ENCODE data around the gene NANOS2. TPM values are rescaled to one million over a fixed set of nuclear protein-coding genes. Genes with fewer than 3 reads are reported as not detected.
A peak's percentile ranks its signal among the peaks of the same experiment; 100 is the strongest.

NANOS2 gene
- total and polyA plus RNA-seq, 10 donors = not detected

GRCh38 chr19:45906221-45906620 lies 8.4 kb downstream of the NANOS2 start:
- intact Hi-C loops (cut with DNase I; ENCODE audit: low total_unique reads) = no loop called here
- H3K4me3 ChIP-seq = no peak overlapping the region
- no peaks in the 10 kb centered on the region for H3K36me3 ChIP-seq
- WGBS, 5 donors = 82 to 92% (median 90%) methylated on average over 3 of the region's 3 CpGs
- H3K27ac ChIP-seq = no peak overlapping the region
- H3K9me3 ChIP-seq = no peaks in the 10 kb centered on the region
- peaks cover 0 to 7% (median 0%) of the 10 kb centered on the region in 7 donors for H3K27me3 ChIP-seq (replicated peaks in 1 of 7)
- no peak for TF ChIP-seq POLR2AphosphoS5 (IDR thresholded peaks at IDR 0.05)
- peaks cover 6 to 20% (median 14%) of the 10 kb centered on the region in 6 donors for H3K4me1 ChIP-seq
- DNase-seq = no peak

GRCh38 chr19:45905011-45905410 lies 9.6 kb downstream of the NANOS2 start:
- no peak for TF ChIP-seq CTCF (IDR thresholded peaks at IDR 0.05 in 8 of 11, conservative IDR thresholded peaks at IDR 0.05 in 3 of 11)
- no peak for TF ChIP-seq POLR2A (IDR thresholded peaks at IDR 0.05)
- no peak for TF ChIP-seq POLR2AphosphoS5 (IDR thresholded peaks at IDR 0.05)
- Histone ChIP-seq H3K4me1 (peaks cover 15 to 32% (median 24%) of the 10 kb centered on the region in 6 donors), H3K27me3 (replicated peaks in 1 of 7) (no peaks in the 10 kb centered on the region), H3K9me3 (no peaks in the 10 kb centered on the region), H3K36me3 (peaks cover 0 to 9% (median 0%) of the 10 kb centered on the region in 6 donors), H3K4me3 (no peak overlapping the region), H3K27ac (no peak overlapping the region)
- DNase-seq = no peak
- intact Hi-C loops (cut with DNase I; ENCODE audit: low total_unique reads) = no loop called here
- WGBS, 5 donors = 83 to 92% (median 85%) methylated on average over 10 of the region's 10 CpGs

- peak overlapping the region; percentile 61 to 92 (median 84) for H3K27ac ChIP-seq
- intact Hi-C loops (cut with DNase I; ENCODE audit: low total_unique reads) = no loop called here
- H3K36me3 ChIP-seq = peaks cover 0 to 30% (median 15%) of the 10 kb centered on the region in 6 donors
- no peaks in the 10 kb centered on the region for H3K9me3 ChIP-seq
- peak; percentile 100 for DNase-seq
- H3K27me3 ChIP-seq (replicated peaks in 1 of 7) = no peaks in the 10 kb centered on the region
- peak overlapping the region; percentile 65 to 91 (median 72) for H3K4me3 ChIP-seq
- TF ChIP-seq POLR2AphosphoS5 (IDR thresholded peaks at IDR 0.05) (peak; percentile 93 to 97 (median 97)), CTCF (IDR thresholded peaks at IDR 0.05 in 8 of 11, conservative IDR thresholded peaks at IDR 0.05 in 3 of 11) (peak in 6 of 11 experiments; percentile 15 to 58 (median 27)), POLR2A (IDR thresholded peaks at IDR 0.05) (peak in 2 of 3 donors; percentile 40 to 65)
- H3K4me1 ChIP-seq = peaks cover 15 to 47% (median 26%) of the 10 kb centered on the region in 6 donors
- WGBS, 5 donors = 2 to 4% (median 2%) methylated on average over 60 to 73 of the region's 73 CpGs
Observed at GRCh38 chr19:45902651-45903625, 11.6 kb downstream of the NANOS2 start.

- Histone ChIP-seq H3K27ac (peak within 1 kb of the TSS; percentile 61 to 92 (median 84)), H3K27me3 (replicated peaks in 1 of 7) (no peaks in the 10 kb centered on the region), H3K4me1 (peaks cover 18 to 56% (median 33%) of the 10 kb centered on the region in 6 donors), H3K9me3 (no peaks in the 10 kb centered on the region), H3K36me3 (peaks cover 0 to 38% (median 16%) of the 10 kb centered on the region in 6 donors), H3K4me3 (peak within 1 kb of the TSS; percentile 65 to 91 (median 72))
- intact Hi-C loops (cut with DNase I; ENCODE audit: low total_unique reads) = no loop called here
- DNase-seq = no peak
- TF ChIP-seq POLR2AphosphoS5 (IDR thresholded peaks at IDR 0.05) (no peak), POLR2A (IDR thresholded peaks at IDR 0.05) (no peak), CTCF (IDR thresholded peaks at IDR 0.05 in 8 of 11, conservative IDR thresholded peaks at IDR 0.05 in 3 of 11) (no peak)
- 1 to 2% (median 1%) methylated on average over 34 to 47 of the region's 47 CpGs for WGBS, 5 donors
Observed at GRCh38 chr19:45901912-45902650, 12.5 kb downstream of the NANOS2 start, which contains the start of gene MYPOP. MYPOP (minus strand) TSS chr19:45902613; CDS start chr19:45901773, 840 bp downstream.

Data from spleen (tissue), 11 donors.